GM10248 (cell line): Measurements from ENCODE around the gene ACSM6.

Experiments used
- CTCF ChIA-PET: fragments of 300-600 bp; sonication (Branson Sonifier 250); formaldehyde crosslinking; extraction: SDS; loops from one replicate; lab custom pipeline; 2021; ENCODE audit warnings: antibody characterized with exemption; lab: Yijun Ruan, JAX
- POLR2A ChIA-PET: fragments of 350-650 bp; sonication (Branson Sonifier 250); formaldehyde crosslinking; extraction: SDS; loops from one replicate; lab custom pipeline; 2020; ENCODE audit warnings: antibody characterized with exemption; lab: Yijun Ruan, JAX
- DNase-seq: peaks from one replicate; pipeline ENCODE4 v3.0.0; 2012; ENCODE audit errors: extremely low spot score
- TF ChIP-seq, protein P1 (sequence below): IDR thresholded peaks from 2 replicates; pipeline ENCODE4 v1.5.1; 2012; ENCODE audit warnings: mild to moderate bottlenecking, low read depth; ENCODE audit errors: extremely low read depth, missing control alignments, control extremely low read depth

The ACSM6 gene

GRCh38 chr10:95262763-95263518 lies 68.9 kb downstream of the ACSM6 start:
- CTCF ChIA-PET = interaction anchor here (1.3 to 3.6 kb wide), 2 partner anchors 14 to 17 kb away, joined by 3 to 24 read pairs; no protein-coding TSS in a partner anchor
- DNase-seq = no peak
- TF ChIP-seq, protein P1, sequence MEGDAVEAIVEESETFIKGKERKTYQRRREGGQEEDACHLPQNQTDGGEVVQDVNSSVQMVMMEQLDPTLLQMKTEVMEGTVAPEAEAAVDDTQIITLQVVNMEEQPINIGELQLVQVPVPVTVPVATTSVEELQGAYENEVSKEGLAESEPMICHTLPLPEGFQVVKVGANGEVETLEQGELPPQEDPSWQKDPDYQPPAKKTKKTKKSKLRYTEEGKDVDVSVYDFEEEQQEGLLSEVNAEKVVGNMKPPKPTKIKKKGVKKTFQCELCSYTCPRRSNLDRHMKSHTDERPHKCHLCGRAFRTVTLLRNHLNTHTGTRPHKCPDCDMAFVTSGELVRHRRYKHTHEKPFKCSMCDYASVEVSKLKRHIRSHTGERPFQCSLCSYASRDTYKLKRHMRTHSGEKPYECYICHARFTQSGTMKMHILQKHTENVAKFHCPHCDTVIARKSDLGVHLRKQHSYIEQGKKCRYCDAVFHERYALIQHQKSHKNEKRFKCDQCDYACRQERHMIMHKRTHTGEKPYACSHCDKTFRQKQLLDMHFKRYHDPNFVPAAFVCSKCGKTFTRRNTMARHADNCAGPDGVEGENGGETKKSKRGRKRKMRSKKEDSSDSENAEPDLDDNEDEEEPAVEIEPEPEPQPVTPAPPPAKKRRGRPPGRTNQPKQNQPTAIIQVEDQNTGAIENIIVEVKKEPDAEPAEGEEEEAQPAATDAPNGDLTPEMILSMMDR = no peak
- POLR2A ChIA-PET = no interaction called here

GRCh38 chr10:95263864-95264226 lies 69.8 kb downstream of the ACSM6 start:
- TF ChIP-seq, protein P1 = no peak
- DNase-seq = no peak
- CTCF ChIA-PET = interaction anchor here (1.7 to 3.6 kb wide), 2 partner anchors 18 to 23 kb away, joined by 4 to 24 read pairs; no protein-coding TSS in a partner anchor
- POLR2A ChIA-PET = no interaction called here

DNA sequence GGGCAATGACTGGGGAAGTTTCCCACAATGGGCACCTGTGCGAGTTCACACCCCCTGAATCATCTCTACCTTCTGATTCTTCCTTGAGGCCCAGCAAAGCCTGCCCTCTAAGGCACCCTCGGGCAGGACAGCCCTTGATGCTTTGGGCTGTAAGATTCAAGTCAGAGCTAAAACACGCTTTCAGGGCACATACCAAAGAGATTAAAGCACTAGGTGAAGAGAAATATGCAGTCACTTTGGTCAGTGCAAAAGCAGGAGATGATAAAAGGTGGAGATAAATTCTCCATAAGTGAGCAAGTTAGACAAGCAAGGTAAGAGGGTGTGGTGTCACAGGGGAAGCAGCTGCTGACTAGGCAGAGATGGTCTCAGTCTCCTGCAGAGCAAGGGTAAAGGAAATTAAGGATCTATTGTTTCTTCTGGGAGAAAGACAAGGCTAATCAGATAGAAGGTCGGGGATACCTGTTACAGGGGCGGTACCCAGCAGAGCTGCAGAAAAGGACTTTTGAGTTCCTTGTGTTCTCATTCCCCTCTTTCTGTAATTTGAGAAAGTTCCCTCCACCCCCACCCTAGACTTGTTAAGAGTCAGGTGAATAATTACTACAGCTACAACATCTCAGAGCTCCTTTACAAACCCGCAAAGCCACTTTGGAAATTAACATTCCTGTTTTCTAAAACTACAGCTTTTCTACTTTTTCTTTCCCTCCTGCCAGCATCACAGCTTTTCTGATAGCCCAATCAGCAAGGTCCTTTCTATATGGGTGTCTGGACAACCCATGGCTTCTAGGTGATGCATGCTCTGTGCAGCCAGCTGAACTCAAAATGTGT lies 70.4 kb downstream of the ACSM6 start:
- DNase-seq = no peak
- TF ChIP-seq, protein P1 = no peak
- ChIA-PET CTCF (interaction anchor here (0.8 to 3.6 kb wide), 6 partner anchors 14 to 101 kb away, joined by 3 to 24 read pairs (median 3); no protein-coding TSS in a partner anchor), POLR2A (no interaction called here)

- DNase-seq = no peak
- ChIA-PET POLR2A (no interaction called here), CTCF (interaction anchor here (1.2 to 3.6 kb wide), 2 partner anchors 19 to 97 kb away, joined by 3 to 24 read pairs; no protein-coding TSS in a partner anchor)
- TF ChIP-seq, protein P1 = no peak
These were observed 71.5 kb downstream of the ACSM6 start for GRCh38 chr10:95265572-95265971.

GRCh38 chr10:95266674-95267095 lies 72.6 kb downstream of the ACSM6 start:
- ChIA-PET POLR2A (no interaction called here), CTCF (interaction anchor here (0.9 to 1.2 kb wide), 2 partner anchors 20 to 22 kb away, joined by 3 read pairs; no protein-coding TSS in a partner anchor)
- TF ChIP-seq, protein P1 = no peak
- DNase-seq = peak; percentile 78

DNA sequence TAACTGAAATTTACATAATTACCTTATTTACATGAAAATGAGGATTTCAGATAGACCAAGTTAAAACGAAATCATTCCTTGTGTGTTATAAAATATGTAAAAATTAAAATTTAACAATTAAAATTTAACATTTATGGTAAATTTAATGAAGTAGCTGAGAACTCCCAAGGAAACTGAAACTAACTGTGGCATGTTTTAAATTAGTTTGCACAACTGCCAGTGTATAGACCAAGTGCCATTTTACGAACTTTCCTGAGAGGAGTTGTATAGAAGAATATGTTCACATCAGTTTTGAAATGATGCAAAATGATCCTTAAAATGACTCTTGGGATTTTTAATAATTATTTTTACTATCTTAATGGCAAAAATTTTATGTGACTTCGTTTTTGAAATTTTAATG lies 73.2 kb downstream of the ACSM6 start:
- DNase-seq = no peak

More for the DNA sequence above, 73.2 kb downstream of the ACSM6 start:
- ChIA-PET CTCF (interaction anchor here (0.9 to 1.2 kb wide), 2 partner anchors 21 to 22 kb away, joined by 3 read pairs; no protein-coding TSS in a partner anchor), POLR2A (no interaction called here)
- TF ChIP-seq, protein P1 = no peak
